Lower leg skin (tissue), 4 donors: ENCODE measurements around the gene TBC1D24. TPM values are rescaled to one million over a fixed set of nuclear protein-coding genes. Genes with fewer than 3 reads are reported as not detected.
"Not testable (repeated sequence)": the region's sequence is repeated elsewhere in the genome, so short reads cannot be mapped to it uniquely, and the experiment has no call there.

Experiments used
- DNase-seq, 2 donors: peaks; one replicate each; pipeline ENCODE4 v3.0.0-alpha.2; 2019; ENCODE audit warnings: low spot score in 2 of 2
- H3K4me3 ChIP-seq: fragments of 200-600 bp; sonication (generic); 2 replicates; pipeline ENCODE4 v1.5.1; 2017; ENCODE audit warnings: mild to moderate bottlenecking, low read depth; ENCODE audit not compliant: poor library complexity, severe bottlenecking
- POLR2A ChIP-seq, 2 donors: fragments of 450-650 bp; IDR thresholded peaks; one replicate each; pipeline ENCODE4 v1.6.1; 2016 to 2017; ENCODE audit warnings: antibody characterized with exemption in 2 of 2, mild to moderate bottlenecking in 1 of 2, moderate library complexity in 1 of 2
- WGBS, 2 donors: methylation state at CpG; one replicate each; pipeline ENCODE4 v1.1.5; 2018; 5-methylcytosine and 5-hydroxymethylcytosine counted together
- intact Hi-C: fragments of 100-400 bp; cut with DNase I; formaldehyde crosslinking; loops from one replicate; pipeline ENCODE4 v1.15.0; 2023; ENCODE audit warnings: low total_unique reads
- total RNA-seq, 4 donors: library from RNA; depleted of rRNA; stranded (reverse); fragments of >200 nt; gene quantifications; one replicate each; pipeline ENCODE4 v1.1.0, GENCODE V29; 2016
- TF ChIP-seq, protein P1 (sequence below), 3 donors: fragments of 450-650 bp; IDR thresholded peaks; one replicate each; pipeline ENCODE4 v1.5.1; 2016; ENCODE audit warnings: antibody characterized with exemption in 3 of 3, mild to moderate bottlenecking in 3 of 3, moderate library complexity in 2 of 3

TBC1D24 gene
- total RNA-seq, 4 donors from 2014 or later = 12.1 to 19.1 (median 15.3) TPM

DNA sequence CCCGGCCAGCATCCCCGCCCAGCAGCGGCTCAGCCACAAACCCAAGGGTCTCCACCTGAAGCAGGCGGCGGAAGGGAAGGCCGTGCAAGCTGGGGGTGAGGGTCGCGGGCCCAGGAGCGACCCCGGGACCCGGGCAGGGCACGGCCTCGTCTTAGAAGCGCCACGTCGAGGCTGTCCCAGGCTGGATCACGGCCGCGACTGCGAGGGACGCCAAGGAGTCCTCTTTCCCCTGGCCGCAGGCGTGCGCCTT, 46.2 kb upstream of the TBC1D24 start:
- TF ChIP-seq POLR2A (IDR thresholded peaks at IDR 0.05) = no peak
- TF ChIP-seq, protein P1, sequence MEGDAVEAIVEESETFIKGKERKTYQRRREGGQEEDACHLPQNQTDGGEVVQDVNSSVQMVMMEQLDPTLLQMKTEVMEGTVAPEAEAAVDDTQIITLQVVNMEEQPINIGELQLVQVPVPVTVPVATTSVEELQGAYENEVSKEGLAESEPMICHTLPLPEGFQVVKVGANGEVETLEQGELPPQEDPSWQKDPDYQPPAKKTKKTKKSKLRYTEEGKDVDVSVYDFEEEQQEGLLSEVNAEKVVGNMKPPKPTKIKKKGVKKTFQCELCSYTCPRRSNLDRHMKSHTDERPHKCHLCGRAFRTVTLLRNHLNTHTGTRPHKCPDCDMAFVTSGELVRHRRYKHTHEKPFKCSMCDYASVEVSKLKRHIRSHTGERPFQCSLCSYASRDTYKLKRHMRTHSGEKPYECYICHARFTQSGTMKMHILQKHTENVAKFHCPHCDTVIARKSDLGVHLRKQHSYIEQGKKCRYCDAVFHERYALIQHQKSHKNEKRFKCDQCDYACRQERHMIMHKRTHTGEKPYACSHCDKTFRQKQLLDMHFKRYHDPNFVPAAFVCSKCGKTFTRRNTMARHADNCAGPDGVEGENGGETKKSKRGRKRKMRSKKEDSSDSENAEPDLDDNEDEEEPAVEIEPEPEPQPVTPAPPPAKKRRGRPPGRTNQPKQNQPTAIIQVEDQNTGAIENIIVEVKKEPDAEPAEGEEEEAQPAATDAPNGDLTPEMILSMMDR (IDR thresholded peaks at IDR 0.05) = no peak
- intact Hi-C loops = no loop called here
- DNase-seq = no peak
- 0% methylated on average over 13 of the region's 24 CpGs; no CpG with 5 or more reads in 1 of the 2 donors for WGBS, 2 donors
- peak overlapping the region; percentile 57 for H3K4me3 ChIP-seq

- peak; percentile 96 to 99 for DNase-seq
- TF ChIP-seq, protein P1 (IDR thresholded peaks at IDR 0.05) = no peak
- intact Hi-C loops = no loop called here
- 1% methylated on average over 29 to 76 of the region's 103 CpGs for whole genome bisulfite sequencing, 2 donors
- H3K4me3 ChIP-seq = peak within 1 kb of the TSS; percentile 57
Measured at GRCh38 chr16:2429034-2429770, 45.7 kb upstream of the TBC1D24 start, which contains the start of gene CCNF. Gene CCNF (plus strand): TSS chr16:2429447. CDS start chr16:2429482, 35 bp downstream.

- intact Hi-C loops = no loop called here
- TF ChIP-seq, protein P1 (IDR thresholded peaks at IDR 0.05) = no peak
- no peak for TF ChIP-seq POLR2A (IDR thresholded peaks at IDR 0.05)
- H3K4me3 ChIP-seq = peak overlapping the region; percentile 46
- DNase-seq = no peak
- WGBS, 2 donors = 4 to 6% methylated on average over 32 to 46 of the region's 46 CpGs
Measured at GRCh38 chr16:2429771-2430663, 44.9 kb upstream of the TBC1D24 start.

DNA sequence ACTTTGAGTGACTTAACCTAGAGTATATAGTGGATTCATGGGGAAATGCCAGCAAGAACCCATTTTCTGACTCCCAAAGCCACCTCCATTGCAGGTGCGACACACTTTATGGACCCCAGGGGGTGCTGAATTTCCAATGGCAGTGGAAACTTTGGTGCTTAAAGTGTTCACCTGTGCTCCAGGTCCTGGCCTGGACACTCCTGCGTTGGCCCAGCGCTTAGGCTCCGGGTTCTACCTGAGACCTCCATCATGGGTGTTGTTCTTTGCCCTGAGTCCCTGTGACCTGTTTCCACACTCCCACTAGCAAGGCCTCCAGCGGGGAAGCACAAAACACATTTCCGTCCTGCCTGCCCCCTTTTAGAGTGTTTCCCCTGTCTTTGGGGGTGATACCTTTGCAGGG, 42.6 kb upstream of the TBC1D24 start:
- DNase-seq = no peak
- no peak for TF ChIP-seq POLR2A (IDR thresholded peaks at IDR 0.05)
- TF ChIP-seq, protein P1 (IDR thresholded peaks at IDR 0.05) = no peak
- intact Hi-C loops = no loop called here
- 98 to 99% methylated on average over 6 of the region's 6 CpGs for WGBS, 2 donors
- H3K4me3 ChIP-seq = no peak overlapping the region

- intact Hi-C loops = no loop called here
- H3K4me3 ChIP-seq = no peak overlapping the region
- WGBS, 2 donors = 93 to 94% methylated on average over 11 to 15 of the region's 15 CpGs
- no peak for DNase-seq
- TF ChIP-seq, protein P1 (IDR thresholded peaks at IDR 0.05) = no peak
- TF ChIP-seq POLR2A (IDR thresholded peaks at IDR 0.05) = no peak
Measured at GRCh38 chr16:2432801-2433505, 42.0 kb upstream of the TBC1D24 start.

GRCh38 chr16:2435236-2435635, 39.7 kb upstream of the TBC1D24 start:
- WGBS, 2 donors = 86 to 89% methylated on average over 4 of the region's 4 CpGs
- H3K4me3 ChIP-seq, intact Hi-C loops, DNase-seq: not testable (repeated sequence)
